AG09309 (cell line): ENCODE data around the gene PLPP7.

Experiments
- DNase-seq: peaks from one replicate; pipeline ENCODE4 v3.0.0-alpha.2; 2010; ENCODE audit warnings: low read depth
- H3K4me3 ChIP-seq: 2 replicates; pipeline ENCODE4 v1.5.1; 2011; ENCODE audit warnings: mild to moderate bottlenecking, low read depth, low read length, moderate library complexity; ENCODE audit not compliant: control insufficient read depth
- CTCF ChIP-seq: IDR thresholded peaks from 2 replicates; pipeline ENCODE4 v1.5.1; 2011; ENCODE audit warnings: mild to moderate bottlenecking, low read depth, low read length, inconsistent platforms; ENCODE audit not compliant: insufficient read depth, control insufficient read depth; ENCODE audit errors: missing control alignments

The PLPP7 gene

GRCh38 chr9:131254626-131255025 lies 34.9 kb upstream of the PLPP7 start:
- no peak for TF ChIP-seq CTCF
- no peak overlapping the region for H3K4me3 ChIP-seq
- no peak for DNase-seq

DNA sequence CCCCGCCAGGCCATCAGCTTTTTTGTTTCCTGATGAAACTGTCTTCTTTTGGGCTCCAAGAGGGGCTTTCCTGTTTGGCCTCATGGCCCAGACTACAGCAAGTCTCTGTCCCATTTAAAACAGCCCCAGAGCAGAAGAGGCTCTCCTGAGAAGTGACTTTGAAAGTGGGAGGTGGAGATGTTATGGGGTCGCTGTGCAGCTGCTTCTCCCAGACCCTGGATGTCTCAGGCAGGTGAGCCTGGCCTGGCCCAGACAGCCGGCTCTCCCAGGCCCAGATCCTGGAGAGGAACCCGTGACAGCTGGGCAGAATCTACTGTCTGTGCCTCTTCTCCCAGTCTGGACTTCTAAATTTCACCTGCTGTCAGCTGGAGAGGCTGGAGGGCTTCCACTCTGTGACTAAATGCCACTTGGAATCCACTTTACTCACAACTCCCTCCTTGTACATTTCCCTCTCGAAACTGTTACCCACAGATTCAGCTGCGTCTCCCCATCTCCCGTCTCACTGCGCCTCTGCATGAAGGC lies 33.8 kb upstream of the PLPP7 start:
- no peak for TF ChIP-seq CTCF
- DNase-seq: no peak
- no peak overlapping the region for H3K4me3 ChIP-seq

DNA sequence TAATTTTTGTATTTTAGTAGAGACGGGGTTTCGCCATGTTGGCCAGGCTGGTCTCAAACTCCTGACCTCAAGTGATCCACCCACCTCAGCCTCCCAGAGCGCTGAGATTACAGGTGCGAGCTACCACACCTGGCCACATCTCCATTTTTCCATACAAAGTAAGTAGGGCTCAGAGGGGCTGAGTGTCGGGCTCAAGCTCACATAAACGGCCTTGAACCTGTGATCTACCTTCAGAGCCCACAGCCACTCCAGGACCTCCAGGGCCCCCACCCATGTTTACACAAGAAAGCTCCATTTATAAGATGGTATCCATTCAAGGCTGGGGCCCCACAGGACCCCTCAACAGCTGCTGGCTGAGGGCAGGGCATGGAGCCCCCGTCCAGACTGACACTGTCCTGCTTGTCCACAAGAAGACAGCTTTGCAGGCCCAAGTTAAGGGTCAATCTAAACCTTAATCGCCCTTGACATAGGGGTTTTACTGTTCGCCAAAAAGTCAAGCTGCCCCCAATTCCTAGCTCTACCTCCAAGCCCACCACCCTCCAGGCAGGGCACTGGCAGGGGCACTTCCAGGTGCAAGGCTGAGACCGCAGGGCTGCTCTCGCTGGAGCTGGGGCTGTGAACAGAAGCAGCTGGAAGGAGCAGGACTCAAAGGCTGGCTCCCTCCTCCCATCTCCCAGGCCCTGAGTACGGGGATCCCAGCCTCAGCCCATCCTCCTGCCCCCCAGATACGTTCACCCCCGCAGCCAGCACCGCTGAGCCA lies 32.1 kb upstream of the PLPP7 start:
- no peak for DNase-seq
- TF ChIP-seq CTCF: no peak
- H3K4me3 ChIP-seq: no peak overlapping the region

DNA sequence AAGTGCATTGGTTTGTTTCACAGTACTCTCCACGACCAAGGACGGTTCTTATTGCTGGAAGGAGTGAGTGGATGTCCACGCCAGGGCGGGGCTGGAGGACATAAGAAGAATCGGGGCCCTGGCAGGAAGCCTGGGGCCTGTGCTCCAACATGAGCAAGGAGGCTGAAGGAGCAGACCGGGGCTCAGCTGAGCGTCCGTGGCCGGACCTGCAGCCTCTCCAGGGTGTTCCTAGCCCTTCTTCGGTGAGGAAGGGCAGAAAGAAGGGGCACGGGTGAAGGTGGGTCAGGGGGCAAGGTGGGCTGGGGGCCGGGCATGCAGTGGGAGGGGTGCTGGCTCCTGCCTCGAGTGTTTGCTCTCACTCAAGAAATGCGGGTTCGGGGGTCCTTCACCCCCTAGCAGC lies 31.3 kb upstream of the PLPP7 start:
- DNase-seq: no peak
- H3K4me3 ChIP-seq: no peak overlapping the region
- TF ChIP-seq CTCF: no peak

DNA sequence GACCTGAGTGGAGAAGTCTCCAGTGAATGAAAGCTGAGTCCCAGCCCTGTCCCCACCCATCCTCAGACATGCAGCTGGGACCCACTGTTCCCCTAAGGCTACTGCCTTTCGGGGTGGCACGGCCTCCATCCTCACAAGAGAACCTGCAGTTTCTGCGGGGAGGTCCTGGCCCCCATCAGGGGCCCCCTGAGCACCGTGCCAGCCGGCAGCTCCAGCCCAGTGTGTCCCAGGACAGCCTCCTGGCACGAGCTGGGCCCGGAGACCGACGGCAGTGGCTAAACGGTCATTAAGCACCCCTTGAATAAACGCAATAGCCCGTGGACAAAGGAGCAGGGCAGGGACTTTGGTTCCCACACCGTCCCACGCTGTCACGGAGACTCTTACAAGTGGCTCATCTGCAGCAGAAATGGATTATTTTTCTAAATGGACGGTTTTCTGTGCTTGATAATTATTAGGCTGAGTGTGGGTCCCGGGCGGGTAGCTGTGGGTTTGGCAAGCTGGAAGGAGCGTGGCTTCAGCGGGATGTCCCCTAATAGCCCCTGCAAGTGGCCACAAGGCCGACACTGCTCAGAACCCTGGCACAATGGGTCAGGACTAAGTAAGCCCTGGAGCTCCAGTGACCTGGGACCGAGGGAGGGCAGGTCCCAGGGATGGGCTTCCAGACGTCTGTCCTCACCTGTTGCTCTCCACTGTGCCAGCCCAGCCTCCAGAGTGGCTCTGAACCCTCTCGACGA lies 30.7 kb upstream of the PLPP7 start:
- H3K4me3 ChIP-seq: no peak overlapping the region
- DNase-seq: no peak
- TF ChIP-seq CTCF: no peak

DNA sequence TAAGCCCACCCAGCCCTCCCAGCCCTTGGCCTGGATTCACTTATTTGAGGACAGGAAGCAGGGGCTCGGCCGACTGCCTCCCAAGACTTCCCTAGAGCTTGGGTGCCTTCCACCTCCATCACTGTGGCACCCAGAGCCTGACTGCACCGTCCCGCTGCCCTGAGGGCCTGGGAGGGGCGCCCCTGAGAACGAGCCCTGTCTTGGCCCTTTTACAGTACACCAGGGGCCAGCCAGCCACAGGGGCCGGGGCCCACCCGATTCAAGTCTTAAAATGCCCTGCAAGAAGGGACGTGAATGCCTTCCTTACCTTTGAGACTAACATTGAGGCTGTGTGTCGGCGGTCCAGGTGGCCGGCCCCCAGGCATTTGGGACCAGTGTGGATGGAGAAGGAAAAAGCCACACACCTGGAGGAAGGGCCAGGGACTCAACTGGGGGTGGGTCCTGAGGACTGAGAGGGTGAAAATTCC lies 30.1 kb upstream of the PLPP7 start:
- no peak for DNase-seq
- no peak for TF ChIP-seq CTCF

More for the DNA sequence above, 30.1 kb upstream of the PLPP7 start:
- H3K4me3 ChIP-seq: no peak overlapping the region
